Esophagus (tissue), 2 donors: ENCODE data around the gene MBLAC1. TPM values are rescaled to one million over a fixed set of nuclear protein-coding genes. Genes with fewer than 3 reads are reported as not detected.
A peak's percentile ranks its signal among the peaks of the same experiment; 100 is the strongest.

Experiments
- H3K27ac ChIP-seq, 2 donors: one replicate each; pipeline ENCODE4 v1.5.1; 2013; ENCODE audit warnings: low read depth in 2 of 2, mild to moderate bottlenecking in 2 of 2, inconsistent platforms in 1 of 2, low read length in 1 of 2, moderate library complexity in 1 of 2
- H3K27me3 ChIP-seq, 2 donors: one replicate each; pipeline ENCODE4 v1.6.1; 2013; ENCODE audit warnings: low read length in 2 of 2, control low read depth in 1 of 2, mild to moderate bottlenecking in 1 of 2; ENCODE audit not compliant: insufficient read depth in 2 of 2, control insufficient read depth in 1 of 2
- H3K36me3 ChIP-seq, 2 donors: one replicate each; pipeline ENCODE4 v1.6.1; 2013; ENCODE audit warnings: low read length in 1 of 2; ENCODE audit not compliant: control insufficient read depth in 2 of 2, insufficient read depth in 2 of 2
- H3K4me1 ChIP-seq, 2 donors: one replicate each; pipeline ENCODE4 v1.6.1; 2013; ENCODE audit warnings: low read length in 1 of 2; ENCODE audit not compliant: control insufficient read depth in 2 of 2, insufficient read depth in 2 of 2
- H3K4me3 ChIP-seq, 2 donors: one replicate each; pipeline ENCODE4 v1.5.1; 2013; ENCODE audit warnings: low read length in 2 of 2, mild to moderate bottlenecking in 2 of 2, low read depth in 1 of 2, moderate library complexity in 1 of 2
- H3K9me3 ChIP-seq, 2 donors: one replicate each; pipeline ENCODE4 v1.6.1; 2013; ENCODE audit warnings: mild to moderate bottlenecking in 2 of 2, low read depth in 1 of 2, low read length in 1 of 2, moderate library complexity in 1 of 2; ENCODE audit not compliant: control insufficient read depth in 2 of 2, insufficient read depth in 1 of 2
- WGBS, 2 donors: extraction: QIAGEN DNeasy Blood & Tissue Kit; methylation state at CpG; one replicate each; pipeline ENCODE4 v1.1.7; 2013; 5-methylcytosine and 5-hydroxymethylcytosine counted together
- polyA plus RNA-seq, 2 donors: library from polyadenylated mRNA; stranded (reverse); fragments of 200-250 nt; gene quantifications; one replicate each; pipeline ENCODE4 v1.2.3, GENCODE V29; 2013
- donor health status: healthy with polysubstance abuse.
- donor health status: Bipolar disorder and iron deficiency.

MBLAC1 gene
- polyA plus RNA-seq, 2 donors: 2.7 to 3.7 TPM

DNA sequence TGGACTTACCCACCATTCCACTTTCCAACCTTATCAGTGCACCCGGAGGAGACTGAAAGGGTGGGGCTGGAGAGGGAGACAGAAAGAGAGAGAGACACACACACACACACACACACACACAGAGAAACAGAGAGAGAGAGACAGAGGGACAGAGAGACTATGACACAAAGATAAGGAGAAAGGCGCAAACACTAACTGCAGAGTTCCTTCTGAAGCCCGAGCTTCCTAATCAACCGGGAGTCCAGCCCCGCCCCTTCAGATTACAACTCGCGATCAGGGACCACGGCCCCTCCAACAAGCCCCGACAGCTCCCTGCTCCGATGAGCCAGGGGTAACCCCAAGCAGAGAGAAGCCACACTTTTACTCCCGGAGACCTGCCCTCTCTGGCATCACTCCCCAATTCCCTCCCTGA, 41.2 kb downstream of the MBLAC1 start:
- WGBS, 2 donors: 2 to 6% methylated on average over 7 to 11 of the region's 11 CpGs
- peak overlapping the region; percentile 71 to 86 for H3K27ac ChIP-seq

DNA sequence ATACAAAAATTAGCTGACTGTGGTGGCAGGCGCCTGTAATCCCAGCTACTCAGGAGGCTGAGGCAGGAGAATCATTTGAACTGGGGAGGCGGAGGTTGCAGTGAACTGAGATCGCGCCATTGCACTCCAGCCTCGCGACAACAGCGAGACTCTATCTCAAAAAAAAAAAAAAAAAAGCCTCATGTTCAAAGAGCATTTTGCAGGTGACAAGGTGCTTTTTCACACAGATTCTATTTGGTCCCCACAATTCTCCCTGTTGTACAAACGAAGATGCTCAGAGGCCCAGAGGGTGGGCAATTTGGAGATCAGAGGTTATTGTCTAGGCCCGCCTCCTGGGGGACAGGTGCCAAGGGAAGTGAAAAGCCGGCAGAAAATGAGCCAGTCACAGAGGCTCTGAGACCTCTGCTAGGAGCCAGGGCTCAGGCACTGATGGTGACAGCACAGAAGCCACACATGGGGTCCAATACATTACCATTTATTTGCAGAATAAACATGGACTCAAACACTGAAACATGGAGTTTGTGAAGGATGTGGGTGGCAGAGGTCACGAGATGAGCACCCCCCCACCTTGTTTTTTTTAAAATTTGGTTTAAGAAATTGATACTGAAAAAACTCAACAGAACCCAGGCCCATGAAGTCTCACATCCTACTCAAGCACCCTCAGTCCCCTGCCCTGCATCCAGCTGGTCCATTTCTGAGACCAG, 42.5 kb downstream of the MBLAC1 start:
- H3K4me1 ChIP-seq: peaks cover 7 to 11% of the 10 kb centered on the region in 2 donors
- 77 to 86% methylated on average over 11 of the region's 11 CpGs for WGBS, 2 donors
- no peaks in the 10 kb centered on the region for H3K27me3 ChIP-seq
- no peak overlapping the region for H3K4me3 ChIP-seq
- H3K27ac ChIP-seq: no peak overlapping the region
- H3K9me3 ChIP-seq: no peaks in the 10 kb centered on the region
- no peaks in the 10 kb centered on the region for H3K36me3 ChIP-seq

More for the DNA sequence above, 41.2 kb downstream of the MBLAC1 start:
- H3K27me3 ChIP-seq: no peaks in the 10 kb centered on the region
- H3K4me3 ChIP-seq: peak overlapping the region; percentile 35 to 47
- H3K36me3 ChIP-seq: no peaks in the 10 kb centered on the region
- H3K9me3 ChIP-seq: no peaks in the 10 kb centered on the region
- peaks cover 11% of the 10 kb centered on the region in 2 donors for H3K4me1 ChIP-seq

DNA sequence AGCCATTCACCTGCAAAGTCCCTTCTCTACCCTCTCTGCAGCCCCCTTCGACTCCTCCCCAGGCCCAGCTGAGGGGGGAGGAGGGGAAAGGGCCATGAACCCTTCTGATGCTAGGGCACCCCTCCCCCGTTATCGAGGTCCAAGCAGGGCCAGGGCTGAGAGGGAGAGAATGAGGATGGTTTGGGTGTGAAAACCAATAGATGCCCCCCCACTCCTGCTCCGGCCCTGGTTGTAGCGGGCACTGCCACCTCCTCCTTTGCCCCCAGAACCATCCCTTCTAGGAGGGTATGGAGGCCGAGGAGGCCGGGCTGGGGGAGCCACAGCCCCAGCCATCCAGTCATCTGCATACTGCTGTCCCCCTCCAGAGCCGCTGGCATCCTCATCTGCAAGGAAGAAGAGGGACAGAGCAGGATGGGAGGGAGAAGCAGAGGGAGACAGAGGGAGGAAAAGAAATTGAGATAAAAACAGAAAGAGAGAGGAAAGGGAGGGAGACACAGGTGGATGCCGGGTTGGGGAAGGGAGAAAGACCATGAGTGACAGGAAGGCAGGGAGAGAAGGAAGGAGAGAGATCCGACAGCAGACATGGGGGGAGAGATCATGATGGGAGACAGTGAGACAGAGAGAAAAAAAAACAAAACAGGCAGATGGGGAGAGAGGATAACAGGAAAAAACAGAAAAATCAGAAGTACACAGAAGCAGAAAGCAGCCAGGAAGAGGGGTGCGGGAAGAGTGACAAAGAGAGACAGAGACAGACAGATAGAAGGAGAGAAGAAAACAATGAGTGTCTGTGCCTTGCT, 43.5 kb downstream of the MBLAC1 start:
- no peaks in the 10 kb centered on the region for H3K27me3 ChIP-seq
- H3K4me1 ChIP-seq: peaks cover 7 to 11% of the 10 kb centered on the region in 2 donors
- no peaks in the 10 kb centered on the region for H3K9me3 ChIP-seq
- 82 to 93% methylated on average over 11 of the region's 11 CpGs for WGBS, 2 donors
- H3K4me3 ChIP-seq: no peak overlapping the region
- no peak overlapping the region for H3K27ac ChIP-seq
- H3K36me3 ChIP-seq: no peaks in the 10 kb centered on the region

DNA sequence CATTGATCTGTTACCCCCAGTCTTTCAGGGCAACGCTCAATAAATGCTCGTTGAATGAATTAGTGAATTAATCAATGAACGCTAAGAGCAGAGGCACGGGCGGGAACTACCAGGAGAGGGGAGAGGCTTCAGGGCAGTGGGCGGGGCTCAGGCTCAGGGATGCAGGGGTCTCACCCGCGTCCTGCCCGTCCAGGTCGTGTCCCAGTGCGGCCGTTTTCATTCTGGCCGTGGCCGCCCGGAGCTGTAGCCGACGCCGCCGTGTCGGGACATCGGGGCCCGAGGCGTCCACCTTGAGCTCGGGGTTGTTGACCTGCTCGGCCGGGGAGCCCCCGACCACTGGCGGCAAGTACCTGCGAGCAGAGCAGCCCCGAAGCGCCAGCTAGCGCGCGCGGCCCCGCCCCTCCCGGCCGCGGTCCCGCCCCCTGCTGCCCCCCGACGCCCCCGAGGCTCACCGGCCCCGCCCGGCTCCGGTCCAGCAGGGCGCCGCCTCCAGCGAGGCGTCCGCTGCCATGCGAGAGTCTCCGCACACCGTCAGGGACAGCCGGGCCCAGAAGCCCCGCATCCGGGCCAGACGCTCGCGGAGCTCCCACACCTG, 44.4 kb downstream of the MBLAC1 start:
- Histone ChIP-seq H3K9me3 (no peaks in the 10 kb centered on the region), H3K27me3 (no peaks in the 10 kb centered on the region), H3K36me3 (no peaks in the 10 kb centered on the region), H3K4me1 (peaks cover 7 to 11% of the 10 kb centered on the region in 2 donors), H3K4me3 (peak overlapping the region; percentile 22 to 47), H3K27ac (no peak overlapping the region)
- 4 to 5% methylated on average over 48 to 61 of the region's 61 CpGs for WGBS, 2 donors

DNA sequence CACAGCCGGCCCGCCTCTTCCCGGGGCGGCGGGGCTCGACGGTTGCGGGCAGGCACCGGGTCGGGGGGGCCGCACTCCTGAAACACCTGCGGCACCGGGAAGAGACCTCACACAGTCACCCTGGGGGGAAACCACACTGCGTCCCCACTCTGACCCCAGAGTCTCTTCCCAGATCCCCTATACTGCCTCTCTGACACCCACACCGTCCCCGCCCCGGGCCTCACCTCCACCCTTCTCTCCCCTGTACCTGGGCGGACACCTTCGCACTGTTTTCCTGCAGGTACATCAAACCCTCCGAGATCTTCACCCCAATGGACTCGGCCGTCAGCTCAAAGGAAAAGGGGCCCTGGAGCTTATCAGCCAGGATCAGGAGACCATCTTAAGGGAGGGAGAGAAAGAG, 45.1 kb downstream of the MBLAC1 start:
- H3K27ac ChIP-seq: no peak overlapping the region
- peaks cover 7% of the 10 kb centered on the region in 2 donors for H3K4me1 ChIP-seq
- H3K27me3 ChIP-seq: no peaks in the 10 kb centered on the region
- H3K9me3 ChIP-seq: no peaks in the 10 kb centered on the region
- 16 to 23% methylated on average over 20 to 22 of the region's 22 CpGs for WGBS, 2 donors
- H3K36me3 ChIP-seq: no peaks in the 10 kb centered on the region
- peak overlapping the region in 1 of 2 donors; percentile 47 for H3K4me3 ChIP-seq

- Histone ChIP-seq H3K9me3 (peaks cover 4 to 5% of the 10 kb centered on the region in 2 donors), H3K4me1 (peaks cover 2 to 6% of the 10 kb centered on the region in 2 donors), H3K27ac (no peak overlapping the region), H3K36me3 (no peaks in the 10 kb centered on the region), H3K4me3 (no peak overlapping the region), H3K27me3 (no peaks in the 10 kb centered on the region)
- 87 to 89% methylated on average over 11 of the region's 11 CpGs for WGBS, 2 donors
These were observed 47.2 kb downstream of the MBLAC1 start for GRCh38 chr7:100173806-100174495.

- WGBS, 2 donors: 85 to 93% methylated on average over 5 of the region's 5 CpGs
- H3K4me1 ChIP-seq: peaks cover 2 to 6% of the 10 kb centered on the region in 2 donors
- no peaks in the 10 kb centered on the region for H3K36me3 ChIP-seq
- H3K9me3 ChIP-seq: peaks cover 4 to 5% of the 10 kb centered on the region in 2 donors
- no peak overlapping the region for H3K4me3 ChIP-seq
- H3K27ac ChIP-seq: no peak overlapping the region
- H3K27me3 ChIP-seq: no peaks in the 10 kb centered on the region
These were observed 47.8 kb downstream of the MBLAC1 start for GRCh38 chr7:100174582-100174981.

DNA sequence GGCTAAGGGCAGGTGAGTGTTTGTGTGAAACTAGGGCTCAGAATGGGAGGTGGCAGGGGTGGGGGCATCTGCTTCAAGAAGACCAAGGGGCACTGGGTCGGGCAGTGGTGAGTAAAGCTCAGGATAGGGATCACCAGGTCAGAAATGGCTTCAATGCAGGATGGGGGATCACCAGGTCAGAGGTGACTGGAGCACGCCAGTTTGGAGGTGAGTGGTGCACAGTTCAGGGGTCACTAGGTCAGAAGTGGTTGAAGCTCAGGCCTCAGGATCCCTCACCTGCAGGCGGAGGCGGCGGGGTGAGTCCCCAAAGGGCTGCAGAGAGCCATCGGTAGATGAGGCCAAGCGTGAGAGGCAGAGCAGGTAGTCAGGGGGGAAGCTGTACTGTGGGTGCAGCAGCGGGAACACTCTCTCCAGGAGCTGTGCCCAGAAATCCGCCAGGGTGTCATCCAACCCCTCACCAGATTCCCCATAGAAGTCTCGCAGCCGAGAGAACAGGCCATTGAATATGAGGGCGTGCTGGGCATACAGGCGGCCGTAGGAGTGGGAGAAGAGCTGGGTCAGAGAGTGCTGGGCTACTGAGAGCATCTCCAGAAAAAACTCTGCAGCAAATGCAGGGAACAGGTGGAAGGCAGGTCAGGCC, 48.6 kb downstream of the MBLAC1 start:
- H3K4me3 ChIP-seq: no peak overlapping the region
- H3K27ac ChIP-seq: no peak overlapping the region
- H3K27me3 ChIP-seq: no peaks in the 10 kb centered on the region
- WGBS, 2 donors: 93 to 94% methylated on average over 14 of the region's 14 CpGs
- H3K4me1 ChIP-seq: peaks cover 2 to 6% of the 10 kb centered on the region in 2 donors
- peaks cover 4 to 5% of the 10 kb centered on the region in 2 donors for H3K9me3 ChIP-seq
- no peaks in the 10 kb centered on the region for H3K36me3 ChIP-seq
